Measurements from ENCODE around the gene URI1. TPM values are rescaled to one million over a fixed set of nuclear protein-coding genes. Genes with fewer than 3 reads are reported as not detected.

Gene URI1
- polyA plus RNA-seq, 1 donor (not counting 4 experiments of a cell fraction or from before 2014, with no cell fraction given), result 98.6 TPM

DNA sequence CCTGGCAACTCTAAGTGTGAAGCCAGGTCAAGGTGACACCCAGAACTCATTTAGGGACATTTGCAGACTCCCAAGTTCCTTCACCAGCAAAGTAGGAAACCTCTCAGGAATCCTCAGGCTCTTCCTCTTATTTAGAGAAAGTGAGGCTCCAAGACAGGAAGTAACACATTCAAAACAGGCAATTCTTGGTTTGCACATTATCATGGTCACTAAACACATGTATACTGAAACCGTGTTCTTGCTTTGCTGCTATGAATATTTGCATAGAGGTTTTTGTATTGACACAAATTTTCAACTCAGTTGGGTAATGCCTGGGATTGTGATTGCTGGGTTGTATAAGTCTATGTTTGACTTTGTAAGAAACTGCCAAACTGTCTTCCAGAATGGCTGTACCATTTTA is 13.2 kb upstream of the URI1 start:
- no peak for DNase-seq (ENCODE audit: low read depth, low spot score)
- no peak for TF ChIP-seq EZH2 (IDR thresholded peaks at IDR 0.05; ENCODE audit: low read length)
- TF ChIP-seq, protein P1, sequence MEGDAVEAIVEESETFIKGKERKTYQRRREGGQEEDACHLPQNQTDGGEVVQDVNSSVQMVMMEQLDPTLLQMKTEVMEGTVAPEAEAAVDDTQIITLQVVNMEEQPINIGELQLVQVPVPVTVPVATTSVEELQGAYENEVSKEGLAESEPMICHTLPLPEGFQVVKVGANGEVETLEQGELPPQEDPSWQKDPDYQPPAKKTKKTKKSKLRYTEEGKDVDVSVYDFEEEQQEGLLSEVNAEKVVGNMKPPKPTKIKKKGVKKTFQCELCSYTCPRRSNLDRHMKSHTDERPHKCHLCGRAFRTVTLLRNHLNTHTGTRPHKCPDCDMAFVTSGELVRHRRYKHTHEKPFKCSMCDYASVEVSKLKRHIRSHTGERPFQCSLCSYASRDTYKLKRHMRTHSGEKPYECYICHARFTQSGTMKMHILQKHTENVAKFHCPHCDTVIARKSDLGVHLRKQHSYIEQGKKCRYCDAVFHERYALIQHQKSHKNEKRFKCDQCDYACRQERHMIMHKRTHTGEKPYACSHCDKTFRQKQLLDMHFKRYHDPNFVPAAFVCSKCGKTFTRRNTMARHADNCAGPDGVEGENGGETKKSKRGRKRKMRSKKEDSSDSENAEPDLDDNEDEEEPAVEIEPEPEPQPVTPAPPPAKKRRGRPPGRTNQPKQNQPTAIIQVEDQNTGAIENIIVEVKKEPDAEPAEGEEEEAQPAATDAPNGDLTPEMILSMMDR (optimal IDR thresholded peaks at IDR 0.05 in 1 of 3, IDR thresholded peaks at IDR 0.05 in 1 of 3, conservative IDR thresholded peaks at IDR 0.05 in 1 of 3; ENCODE audit: extremely low read depth in 1 of 3, insufficient read depth in 2 of 3, low read length in 3 of 3), result no peak
- Histone ChIP-seq H3K79me2 (ENCODE audit: control insufficient read depth, insufficient read depth, low read length) (no peaks in the 10 kb centered on the region), H3K9me3 (ENCODE audit: control insufficient read depth, low read depth, low read length) (no peaks in the 10 kb centered on the region), H3K4me3 (ENCODE audit: control insufficient read depth in 2 of 3, extremely low read depth in 1 of 3, insufficient read depth in 2 of 3, low read depth in 1 of 3, low read length in 3 of 3) (no peak overlapping the region), H2AFZ (ENCODE audit: control insufficient read depth, low read length) (no peak overlapping the region), H3K9ac (ENCODE audit: control insufficient read depth, extremely low read depth, insufficient read depth, low read length) (no peak overlapping the region), H3K27me3 (ENCODE audit: control insufficient read depth, extremely low read depth, insufficient read depth, low read length) (no peaks in the 10 kb centered on the region), H3K36me3 (ENCODE audit: control insufficient read depth in 2 of 2, extremely low read depth in 1 of 2, insufficient read depth in 2 of 2, low read length in 2 of 2) (no peaks in the 10 kb centered on the region), H3K4me2 (ENCODE audit: control insufficient read depth, extremely low read depth, insufficient read depth, low read depth, low read length) (no peak overlapping the region), H3K4me1 (ENCODE audit: control insufficient read depth, extremely low read depth, insufficient read depth, low read length) (no peaks in the 10 kb centered on the region), H3K27ac (ENCODE audit: control insufficient read depth, insufficient read depth, low read length) (no peak overlapping the region), H4K20me1 (ENCODE audit: control insufficient read depth, extremely low read depth, insufficient read depth, low read length) (no peaks in the 10 kb centered on the region), H3K9me1 (ENCODE audit: control insufficient read depth, extremely low read depth, insufficient read depth, low read length) (no peaks in the 10 kb centered on the region)
- no peak for FAIRE-seq
- dilution Hi-C loops (cut with MboI; ENCODE audit: extremely low pct_ligation_motif_present, low sequenced_read_pairs), result no loop called here

DNA sequence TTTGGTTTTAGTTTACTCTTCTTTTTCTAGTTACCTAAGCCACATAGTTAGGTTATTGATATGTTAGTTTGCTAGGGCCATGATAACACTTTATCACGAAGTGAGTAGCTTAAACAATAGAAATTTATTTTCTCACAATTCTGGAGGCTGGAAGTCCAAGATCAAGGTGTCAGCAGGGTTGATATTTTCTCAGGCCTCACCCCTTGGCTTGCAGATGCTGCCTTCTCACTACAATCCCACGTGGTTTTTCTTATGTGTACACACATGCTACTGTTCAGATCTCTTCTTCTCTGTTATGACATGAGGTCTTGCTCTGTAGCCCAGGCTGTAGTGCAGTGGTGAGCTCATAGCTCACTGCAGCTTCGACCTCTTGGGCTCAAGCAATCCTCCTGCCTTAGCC is 7.8 kb upstream of the URI1 start:
- no peak overlapping the region for H3K9ac ChIP-seq (ENCODE audit: control insufficient read depth, extremely low read depth, insufficient read depth, low read length)
- H3K9me1 ChIP-seq (ENCODE audit: control insufficient read depth, extremely low read depth, insufficient read depth, low read length), result no peaks in the 10 kb centered on the region
- H3K36me3 ChIP-seq (ENCODE audit: control insufficient read depth in 2 of 2, extremely low read depth in 1 of 2, insufficient read depth in 2 of 2, low read length in 2 of 2), result no peaks in the 10 kb centered on the region
- FAIRE-seq (no peak), DNase-seq (ENCODE audit: low read depth, low spot score) (no peak)
- no peak overlapping the region for H2AFZ ChIP-seq (ENCODE audit: control insufficient read depth, low read length)
- H3K9me3 ChIP-seq (ENCODE audit: control insufficient read depth, low read depth, low read length), result no peaks in the 10 kb centered on the region
- no peaks in the 10 kb centered on the region for H4K20me1 ChIP-seq (ENCODE audit: control insufficient read depth, extremely low read depth, insufficient read depth, low read length)
- H3K27me3 ChIP-seq (ENCODE audit: control insufficient read depth, extremely low read depth, insufficient read depth, low read length), result no peaks in the 10 kb centered on the region
- H3K4me2 ChIP-seq (ENCODE audit: control insufficient read depth, extremely low read depth, insufficient read depth, low read depth, low read length), result no peak overlapping the region
- dilution Hi-C loops (cut with MboI; ENCODE audit: extremely low pct_ligation_motif_present, low sequenced_read_pairs), result no loop called here
- no peak overlapping the region for H3K27ac ChIP-seq (ENCODE audit: control insufficient read depth, insufficient read depth, low read length)
- no peaks in the 10 kb centered on the region for H3K4me1 ChIP-seq (ENCODE audit: control insufficient read depth, extremely low read depth, insufficient read depth, low read length)
- H3K4me3 ChIP-seq (ENCODE audit: control insufficient read depth in 2 of 3, extremely low read depth in 1 of 3, insufficient read depth in 2 of 3, low read depth in 1 of 3, low read length in 3 of 3), result no peak overlapping the region
- H3K79me2 ChIP-seq (ENCODE audit: control insufficient read depth, insufficient read depth, low read length), result no peaks in the 10 kb centered on the region
- TF ChIP-seq, protein P1 (optimal IDR thresholded peaks at IDR 0.05 in 1 of 3, IDR thresholded peaks at IDR 0.05 in 1 of 3, conservative IDR thresholded peaks at IDR 0.05 in 1 of 3; ENCODE audit: extremely low read depth in 1 of 3, insufficient read depth in 2 of 3, low read length in 3 of 3), result no peak
- TF ChIP-seq EZH2 (IDR thresholded peaks at IDR 0.05; ENCODE audit: low read length), result no peak

Measured in keratinocyte (primary cell).